Cardiac muscle cell (in vitro differentiated cells and primary cell): ENCODE measurements around the gene CACNG4. TPM values are rescaled to one million over a fixed set of nuclear protein-coding genes. Genes with fewer than 3 reads are reported as not detected.

ENCODE experiments used
- DNase-seq, 2 donors: peaks; one replicate each; pipeline versions ENCODE4 v3.0.0 to v3.0.0-alpha.2; 2010 to 2017; ENCODE audit warnings: low read depth in 1 of 2, low spot score in 1 of 2
- H3K27ac ChIP-seq: fragments of 200-600 bp; sonication (generic); 2 replicates; pipeline ENCODE4 v1.5.1; 2016
- H3K27me3 ChIP-seq: fragments of 200-600 bp; sonication (generic); 2 replicates; pipeline ENCODE4 v1.6.0; 2016; ENCODE audit warnings: control low read depth
- H3K36me3 ChIP-seq: fragments of 200-600 bp; sonication (generic); 2 replicates; pipeline ENCODE4 v1.5.1; 2016; ENCODE audit warnings: control low read depth
- H3K4me1 ChIP-seq: fragments of 200-600 bp; sonication (generic); 2 replicates; pipeline ENCODE4 v1.8.1; 2017; ENCODE audit warnings: low read depth, mild to moderate bottlenecking, mixed run types
- H3K4me3 ChIP-seq: fragments of 200-600 bp; sonication (generic); 2 replicates; pipeline ENCODE4 v1.5.1; 2016; ENCODE audit warnings: mild to moderate bottlenecking
- H3K9me3 ChIP-seq: fragments of 200-600 bp; sonication (generic); 2 replicates; pipeline ENCODE4 v1.5.1; 2017; ENCODE audit warnings: low read depth, mild to moderate bottlenecking, control low read depth
- CTCF ChIP-seq: IDR thresholded peaks from 2 replicates; pipeline ENCODE4 v1.5.1; 2012; ENCODE audit warnings: low read depth, mild to moderate bottlenecking, low read length
- polyA plus RNA-seq: library from polyadenylated mRNA; unstranded; fragments of >200 nt; fragmentation: Nextera tagmentation; extraction: Ambion mirVana; gene quantifications from 2 replicates; pipeline ENCODE4 v1.2.1, GENCODE V29; 2016
- total RNA-seq: library from RNA; depleted of rRNA; stranded (reverse); fragments of >200 nt; gene quantifications from 2 replicates; pipeline ENCODE4 v1.2.3, GENCODE V29; 2016

The CACNG4 gene
- total and polyA plus RNA-seq, 2 experiments from 2014 or later: 1.2 TPM

- TF ChIP-seq CTCF: no peak
- DNase-seq: peak in 1 of 2 donors; percentile 17
- Histone ChIP-seq H3K36me3 (no peaks in the 10 kb centered on the region), H3K4me1 (peaks cover 4% of the 10 kb centered on the region), H3K4me3 (no peak overlapping the region), H3K27ac (no peak overlapping the region), H3K27me3 (no peaks in the 10 kb centered on the region), H3K9me3 (no peaks in the 10 kb centered on the region)
Observed at GRCh38 chr17:67018471-67019434, 54.2 kb downstream of the CACNG4 start.

GRCh38 chr17:67019809-67020208, 55.3 kb downstream of the CACNG4 start:
- no peak for TF ChIP-seq CTCF
- Histone ChIP-seq H3K27ac (no peak overlapping the region), H3K36me3 (no peaks in the 10 kb centered on the region), H3K4me3 (no peak overlapping the region), H3K4me1 (peaks cover 4% of the 10 kb centered on the region), H3K27me3 (no peaks in the 10 kb centered on the region), H3K9me3 (no peaks in the 10 kb centered on the region)
- DNase-seq: no peak

- TF ChIP-seq CTCF: no peak
- Histone ChIP-seq H3K27ac (no peak overlapping the region), H3K36me3 (no peaks in the 10 kb centered on the region), H3K4me3 (no peak overlapping the region), H3K27me3 (no peaks in the 10 kb centered on the region), H3K9me3 (no peaks in the 10 kb centered on the region), H3K4me1 (peaks cover 4% of the 10 kb centered on the region)
- DNase-seq: no peak
Observed at GRCh38 chr17:67020293-67020766, 55.8 kb downstream of the CACNG4 start.

DNA sequence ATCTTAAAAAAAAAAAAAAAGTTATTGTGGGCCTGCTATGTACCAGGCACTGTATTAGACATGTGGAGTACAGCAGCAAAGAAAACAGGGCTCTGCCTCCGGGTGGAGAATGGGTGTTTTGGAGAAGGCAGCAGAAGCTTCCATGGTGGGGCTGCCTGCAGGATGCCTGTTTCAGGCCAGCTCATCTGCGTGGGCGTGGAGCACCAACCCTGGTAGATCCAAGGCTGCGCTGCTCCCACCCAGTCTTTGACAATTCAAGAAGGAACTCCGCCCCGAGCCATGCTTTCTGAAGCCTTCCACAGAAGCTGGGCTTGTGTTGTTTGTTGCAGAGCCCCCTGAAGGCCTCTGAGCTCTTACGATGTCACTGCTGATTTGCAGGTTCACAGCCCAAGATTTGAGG, 56.7 kb downstream of the CACNG4 start:
- no peak overlapping the region for H3K4me3 ChIP-seq
- DNase-seq: no peak
- no peaks in the 10 kb centered on the region for H3K27me3 ChIP-seq
- no peaks in the 10 kb centered on the region for H3K36me3 ChIP-seq
- no peak for TF ChIP-seq CTCF
- H3K9me3 ChIP-seq: no peaks in the 10 kb centered on the region
- peaks cover 4% of the 10 kb centered on the region for H3K4me1 ChIP-seq
- no peak overlapping the region for H3K27ac ChIP-seq

- Histone ChIP-seq H3K4me1 (peaks cover 4% of the 10 kb centered on the region), H3K4me3 (no peak overlapping the region), H3K27ac (no peak overlapping the region), H3K9me3 (no peaks in the 10 kb centered on the region), H3K36me3 (no peaks in the 10 kb centered on the region), H3K27me3 (no peaks in the 10 kb centered on the region)
- TF ChIP-seq CTCF: no peak
- no peak for DNase-seq
Observed at GRCh38 chr17:67021743-67022450, 57.4 kb downstream of the CACNG4 start.
